Suprapubic skin (tissue), 4 donors: ENCODE data around the gene MBD4.

Source experiments
- CTCF ChIP-seq, 2 donors: fragments of 200-600 bp in 1 of 2; fragments of 450-650 bp in 1 of 2; sonication (generic) in 1 of 2; IDR thresholded peaks; one replicate each; pipeline ENCODE4 v1.5.1; 2016 to 2019; ENCODE audit warnings: antibody characterized with exemption in 2 of 2, mild to moderate bottlenecking in 1 of 2, moderate library complexity in 1 of 2
- EP300 ChIP-seq: sonication (generic); formaldehyde crosslinking; IDR thresholded peaks from one replicate; pipeline ENCODE4 v1.6.1; 2017; ENCODE audit warnings: antibody characterized with exemption
- POLR2A ChIP-seq, 2 donors: fragments of 450-650 bp; IDR thresholded peaks; one replicate each; pipeline ENCODE4 v1.6.1; 2017; ENCODE audit warnings: antibody characterized with exemption in 2 of 2, mild to moderate bottlenecking in 2 of 2, moderate library complexity in 2 of 2
- POLR2AphosphoS5 ChIP-seq, 3 donors: sonication (generic); formaldehyde crosslinking; IDR thresholded peaks; one replicate each; pipeline ENCODE4 v1.6.1; 2017; ENCODE audit warnings: antibody characterized with exemption in 3 of 3

- no peak for TF ChIP-seq CTCF (IDR thresholded peaks at IDR 0.05)
- TF ChIP-seq EP300 = no peak
- no peak for TF ChIP-seq POLR2A (IDR thresholded peaks at IDR 0.05)
- no peak for TF ChIP-seq POLR2AphosphoS5 (IDR thresholded peaks at IDR 0.05)
These were observed 20.4 kb upstream of the MBD4 start for GRCh38 chr3:129460155-129460554.
